ENCODE measurements around the gene PHLDA3.

GRCh38 chr1:201480231-201481003 lies 11.4 kb upstream of the PHLDA3 start:
- TF ChIP-seq CTCF (IDR thresholded peaks at IDR 0.05): no peak
- peak in 1 of 2 donors; percentile 39 for TF ChIP-seq POLR2A (IDR thresholded peaks at IDR 0.05)
- peak; percentile 38 to 67 (median 58) for TF ChIP-seq POLR2AphosphoS5 (IDR thresholded peaks at IDR 0.05)
- TF ChIP-seq EP300 (IDR thresholded peaks at IDR 0.05): no peak

Measured in sigmoid colon (tissue), 4 donors.